ENCODE measurements around the gene IKZF5.

The IKZF5 gene

GRCh38 chr10:123035467-123036086, 27.0 kb upstream of the IKZF5 start:
- Histone ChIP-seq H3K9ac (no peak overlapping the region), H3K27me3 (ENCODE audit: insufficient read depth, low read depth) (no peaks in the 10 kb centered on the region), H3K4me1 (ENCODE audit: low read depth, poor library complexity, severe bottlenecking) (peaks cover 12% of the 10 kb centered on the region), H2AFZ (ENCODE audit: low read depth) (no peak overlapping the region), H3K4me3 (IDR thresholded peaks at IDR 0.05; ENCODE audit: insufficient read depth, low read depth, low read length) (no peak overlapping the region), H3K79me2 (ENCODE audit: insufficient read depth, low read depth) (no peaks in the 10 kb centered on the region), H4K20me1 (ENCODE audit: insufficient read depth) (no peaks in the 10 kb centered on the region), H3K4me2 (no peak overlapping the region), H3K36me3 (ENCODE audit: insufficient read depth) (no peaks in the 10 kb centered on the region), H3K27ac (no peak overlapping the region)
- TF ChIP-seq CTCF (conservative IDR thresholded peaks at IDR 0.05; ENCODE audit: low read depth, low read length), result no peak

- Histone ChIP-seq H3K4me3 (IDR thresholded peaks at IDR 0.05; ENCODE audit: insufficient read depth, low read depth, low read length) (no peak overlapping the region), H3K4me2 (no peak overlapping the region), H4K20me1 (ENCODE audit: insufficient read depth) (no peaks in the 10 kb centered on the region), H3K27ac (no peak overlapping the region), H3K9ac (no peak overlapping the region), H3K27me3 (ENCODE audit: insufficient read depth, low read depth) (no peaks in the 10 kb centered on the region), H2AFZ (ENCODE audit: low read depth) (no peak overlapping the region), H3K79me2 (ENCODE audit: insufficient read depth, low read depth) (no peaks in the 10 kb centered on the region), H3K4me1 (ENCODE audit: low read depth, poor library complexity, severe bottlenecking) (peaks cover 5% of the 10 kb centered on the region), H3K36me3 (ENCODE audit: insufficient read depth) (no peaks in the 10 kb centered on the region)
- no peak for TF ChIP-seq CTCF (conservative IDR thresholded peaks at IDR 0.05; ENCODE audit: low read depth, low read length)
These were observed 25.7 kb upstream of the IKZF5 start for GRCh38 chr10:123034332-123034731.

- Histone ChIP-seq H3K79me2 (ENCODE audit: insufficient read depth, low read depth) (no peaks in the 10 kb centered on the region), H3K9ac (no peak overlapping the region), H3K4me1 (ENCODE audit: low read depth, poor library complexity, severe bottlenecking) (no peaks in the 10 kb centered on the region), H3K4me3 (IDR thresholded peaks at IDR 0.05; ENCODE audit: insufficient read depth, low read depth, low read length) (no peak overlapping the region), H3K36me3 (ENCODE audit: insufficient read depth) (no peaks in the 10 kb centered on the region), H3K4me2 (no peak overlapping the region), H4K20me1 (ENCODE audit: insufficient read depth) (no peaks in the 10 kb centered on the region), H3K27me3 (ENCODE audit: insufficient read depth, low read depth) (no peaks in the 10 kb centered on the region), H2AFZ (ENCODE audit: low read depth) (no peak overlapping the region), H3K27ac (no peak overlapping the region)
- TF ChIP-seq CTCF (conservative IDR thresholded peaks at IDR 0.05; ENCODE audit: low read depth, low read length), result no peak
These were observed 22.5 kb upstream of the IKZF5 start for GRCh38 chr10:123031124-123031523.

GRCh38 chr10:123027861-123028260, 19.3 kb upstream of the IKZF5 start:
- Histone ChIP-seq H3K27ac (no peak overlapping the region), H3K9ac (no peak overlapping the region), H3K27me3 (ENCODE audit: insufficient read depth, low read depth) (no peaks in the 10 kb centered on the region), H4K20me1 (ENCODE audit: insufficient read depth) (no peaks in the 10 kb centered on the region), H2AFZ (ENCODE audit: low read depth) (no peak overlapping the region), H3K79me2 (ENCODE audit: insufficient read depth, low read depth) (no peaks in the 10 kb centered on the region), H3K4me3 (IDR thresholded peaks at IDR 0.05; ENCODE audit: insufficient read depth, low read depth, low read length) (no peak overlapping the region), H3K4me2 (no peak overlapping the region), H3K36me3 (ENCODE audit: insufficient read depth) (no peaks in the 10 kb centered on the region), H3K4me1 (ENCODE audit: low read depth, poor library complexity, severe bottlenecking) (no peaks in the 10 kb centered on the region)
- TF ChIP-seq CTCF (conservative IDR thresholded peaks at IDR 0.05; ENCODE audit: low read depth, low read length), result no peak

All from KMS-11 (cell line).